Heart right ventricle (tissue), 16 donors: ENCODE measurements around the gene RPAP2. TPM values are rescaled to one million over a fixed set of nuclear protein-coding genes. Genes with fewer than 3 reads are reported as not detected.

Experiments
- ATAC-seq, 8 donors: fragments of 200-7000 bp; cut with Tn5 transposase; one replicate each; pipeline ENCODE4 v1.9.1; 2020; ENCODE audit warnings: mild to moderate bottlenecking in 8 of 8, moderate library complexity in 8 of 8, moderate number of reproducible peaks in 1 of 8
- DNase-seq, 2 donors: peaks; one replicate each; pipeline ENCODE4 v3.0.0-alpha.2; 2020
- H3K27ac ChIP-seq, 10 donors: fragments of 200-600 bp; sonication (generic) in 2 of 10; one replicate each; pipeline versions ENCODE4 v1.5.0 to v1.8.0; 2020 to 2022; ENCODE audit warnings: mild to moderate bottlenecking in 3 of 10
- H3K27me3 ChIP-seq, 7 donors: fragments of 200-600 bp; one replicate each; pipeline ENCODE4 v1.8.0; 2021 to 2022; ENCODE audit warnings: mild to moderate bottlenecking in 2 of 7
- H3K36me3 ChIP-seq, 9 donors: fragments of 200-600 bp; sonication (generic) in 1 of 9; one replicate each; pipeline versions ENCODE4 v1.5.0 to v1.8.0; 2020 to 2022; ENCODE audit warnings: mild to moderate bottlenecking in 2 of 9
- H3K4me1 ChIP-seq, 9 donors: fragments of 200-600 bp; sonication (generic) in 1 of 9; one replicate each; pipeline versions ENCODE4 v1.5.0 to v1.8.0; 2020 to 2022; ENCODE audit warnings: mild to moderate bottlenecking in 4 of 9
- H3K4me3 ChIP-seq, 10 donors: fragments of 200-600 bp; sonication (generic) in 2 of 10; one replicate each; pipeline versions ENCODE4 v1.5.0 to v1.8.0; 2020 to 2022; ENCODE audit warnings: mild to moderate bottlenecking in 7 of 10, moderate library complexity in 2 of 10
- H3K9me3 ChIP-seq, 11 donors: fragments of 200-600 bp in 10 of 11; sonication (generic) in 2 of 11; one replicate each; pipeline versions ENCODE4 v1.5.0 to v1.8.0; 2013 to 2022; ENCODE audit warnings: mild to moderate bottlenecking in 2 of 11, control low read depth in 1 of 11, moderate library complexity in 1 of 11
- WGBS, 2 donors: extraction: QIAGEN DNeasy Blood & Tissue Kit; methylation state at CpG; one replicate each; pipeline ENCODE4 v1.1.7; 2013; ENCODE audit warnings: inconsistent platforms in 1 of 2; 5-methylcytosine and 5-hydroxymethylcytosine counted together
- intact Hi-C, 10 donors: fragments of 100-400 bp; cut with DNase I; formaldehyde crosslinking; loops; one replicate each; pipeline versions ENCODE4 v1.11.1 to v1.14.2; 2022
- polyA plus RNA-seq, 2 donors: library from polyadenylated mRNA; stranded (reverse); fragments of 200-250 nt; gene quantifications; one replicate each; pipeline ENCODE4 v1.2.3, GENCODE V29; 2013
- total RNA-seq, 10 donors: library from RNA; stranded (reverse); fragmentation: NEBNext Ultra II Directional in 3 of 10; extraction: Animal tissue kit (Norgen Biotek cat#: 25700) in 3 of 10; gene quantifications; one replicate each; pipeline versions ENCODE4 v1.2.1 to v1.2.4, GENCODE V29; 2021 to 2023
- TF ChIP-seq, protein P1 (sequence below), 9 donors: fragments of 200-600 bp; sonication (generic) in 2 of 9; IDR thresholded peaks; one replicate each; pipeline versions ENCODE4 v1.5.0 to v1.8.0; 2021 to 2022; ENCODE audit warnings: antibody characterized with exemption in 9 of 9, mild to moderate bottlenecking in 5 of 9, moderate library complexity in 1 of 9
- donor health status: Arrhythmogenic right ventricular cardiomyopathy.
- donor health status: ischemic (EF 13 %, LVEDD 7.1; RV severe dilation, severe dysfunction).
- donor health status: healthy with polysubstance abuse.
- donor health status: DM: no; HTN: yes; CAD: no.
- donor health status: DM: no; HTN: no; CAD: no.
- donor health status: ischemic (EF 25% LVEDD 6.9; RV normal size, moderate dysfunction).
- donor health status: ischemic (EF 25% LVEDD 5.7; RV mildly dilated, moderate dysfunction).
- donor health status: healthy.
- donor health status: DM: yes; HTN: yes; CAD: no.
- donor health status: Ischemic cardiomyopathy.
- donor health status: ischemic (EF 35%, LVEDD 5.7; RV mildly dilated, moderate dysfunction).
- donor health status: nonischemic (EF 11% LVEDD 7.7; RV severe dilation, severe dysfunction).
- donor health status: DM: yes; HTN: yes; CAD: no.
- donor health status: PGD.
- donor health status: ischemic (EF 29% LVEDD 5.4; RV normal size, mild dysfunction).
- donor health status: nonischemic (EF 23%, LVEDD 6.1; RV moderate dilation, normal function).

RPAP2 gene
- total and polyA plus RNA-seq, 12 donors: 7.0 to 27.5 (median 23.8) TPM

DNA sequence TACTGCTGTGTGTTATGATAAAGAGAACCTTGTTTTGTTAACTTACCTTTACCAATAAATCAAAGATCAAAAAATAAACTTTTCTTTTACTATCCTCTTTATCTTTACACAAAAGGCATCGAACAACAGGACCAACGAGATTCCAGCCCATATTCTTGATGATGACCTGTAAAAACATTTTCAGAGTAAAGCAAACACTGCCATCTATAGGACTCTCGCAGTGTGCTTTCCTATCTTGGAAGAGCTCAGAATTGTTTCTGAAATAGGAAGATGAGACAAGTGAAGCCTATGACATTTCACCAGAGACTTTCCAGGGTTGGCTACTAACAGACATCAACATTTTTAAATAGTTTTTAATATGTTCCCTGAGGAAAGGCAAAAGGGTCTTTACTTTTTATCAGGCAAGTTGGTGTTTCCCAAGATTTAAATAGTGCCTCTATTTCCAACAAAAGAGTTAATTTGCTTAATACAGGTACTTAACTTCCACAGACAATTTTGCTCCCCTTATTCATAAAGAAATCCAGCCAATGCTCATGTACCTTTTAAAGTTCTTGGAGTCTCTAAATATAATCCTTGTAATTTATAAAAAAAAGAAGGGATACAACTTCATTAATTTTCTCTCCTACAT, 7.4 kb upstream of the RPAP2 start:
- TF ChIP-seq, protein P1, sequence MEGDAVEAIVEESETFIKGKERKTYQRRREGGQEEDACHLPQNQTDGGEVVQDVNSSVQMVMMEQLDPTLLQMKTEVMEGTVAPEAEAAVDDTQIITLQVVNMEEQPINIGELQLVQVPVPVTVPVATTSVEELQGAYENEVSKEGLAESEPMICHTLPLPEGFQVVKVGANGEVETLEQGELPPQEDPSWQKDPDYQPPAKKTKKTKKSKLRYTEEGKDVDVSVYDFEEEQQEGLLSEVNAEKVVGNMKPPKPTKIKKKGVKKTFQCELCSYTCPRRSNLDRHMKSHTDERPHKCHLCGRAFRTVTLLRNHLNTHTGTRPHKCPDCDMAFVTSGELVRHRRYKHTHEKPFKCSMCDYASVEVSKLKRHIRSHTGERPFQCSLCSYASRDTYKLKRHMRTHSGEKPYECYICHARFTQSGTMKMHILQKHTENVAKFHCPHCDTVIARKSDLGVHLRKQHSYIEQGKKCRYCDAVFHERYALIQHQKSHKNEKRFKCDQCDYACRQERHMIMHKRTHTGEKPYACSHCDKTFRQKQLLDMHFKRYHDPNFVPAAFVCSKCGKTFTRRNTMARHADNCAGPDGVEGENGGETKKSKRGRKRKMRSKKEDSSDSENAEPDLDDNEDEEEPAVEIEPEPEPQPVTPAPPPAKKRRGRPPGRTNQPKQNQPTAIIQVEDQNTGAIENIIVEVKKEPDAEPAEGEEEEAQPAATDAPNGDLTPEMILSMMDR (IDR thresholded peaks at IDR 0.05): peak; percentile 14 to 76 (median 64)
- Histone ChIP-seq H3K4me3 (no peak overlapping the region), H3K27me3 (no peaks in the 10 kb centered on the region), H3K4me1 (no peaks in the 10 kb centered on the region), H3K27ac (no peak overlapping the region), H3K36me3 (peaks cover 0 to 82% (median 16%) of the 10 kb centered on the region in 9 donors), H3K9me3 (no peaks in the 10 kb centered on the region)
- intact Hi-C loops: loop anchor here in 8 of 10 donors (5.0 to 10.0 kb wide), 6 partner anchors 294 to 787 kb away; partner anchors contain the start of gene CDC7 (in 3 of the 8)
- WGBS, 2 donors: 13 to 19% methylated on average over 3 of the region's 3 CpGs
- peak in 3 of 8 donors; percentile 42 to 56 (median 55) for ATAC-seq
- no peak for DNase-seq

DNA sequence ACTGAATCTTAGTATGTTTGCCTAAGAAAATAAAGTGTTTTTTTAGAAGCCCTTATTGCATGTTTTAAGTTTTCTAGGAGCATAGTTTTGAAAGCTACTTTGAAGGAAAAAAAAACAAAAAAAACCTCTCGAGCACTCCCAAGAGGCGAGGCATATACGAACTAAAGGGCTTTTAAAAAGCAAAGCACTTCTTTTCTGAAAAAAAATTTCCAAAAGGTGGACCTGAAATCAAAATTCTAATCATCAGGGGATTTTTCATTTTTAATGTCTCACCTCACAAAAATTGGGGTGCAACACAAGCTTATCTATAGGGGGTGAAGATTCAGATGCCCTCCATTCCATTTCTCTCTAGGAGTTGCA, 666 bp upstream of the RPAP2 start:
- WGBS, 2 donors: 14 to 17% methylated on average over 3 of the region's 3 CpGs
- H3K4me3 ChIP-seq: peak overlapping the region; percentile 65 to 93 (median 81)
- peaks cover 0 to 54% (median 0%) of the 10 kb centered on the region in 9 donors for H3K36me3 ChIP-seq
- TF ChIP-seq, protein P1 (IDR thresholded peaks at IDR 0.05): peak in 1 of 9 donors; percentile 7
- no peaks in the 10 kb centered on the region for H3K9me3 ChIP-seq
- ATAC-seq (peak in 2 of 8 donors; percentile 3 to 10), DNase-seq (no peak)
- H3K27me3 ChIP-seq: no peaks in the 10 kb centered on the region
- intact Hi-C loops: loop anchor here in 8 of 10 donors (2.0 to 10.0 kb wide), 5 partner anchors 303 to 893 kb away; partner anchors contain the start of genes CDC7 (in 3 of the 8) and HFM1 (in 1 of the 8)
- H3K4me1 ChIP-seq: peaks cover 0 to 29% (median 20%) of the 10 kb centered on the region in 9 donors
- H3K27ac ChIP-seq: peak overlapping the region; percentile 78 to 96 (median 94)

DNA sequence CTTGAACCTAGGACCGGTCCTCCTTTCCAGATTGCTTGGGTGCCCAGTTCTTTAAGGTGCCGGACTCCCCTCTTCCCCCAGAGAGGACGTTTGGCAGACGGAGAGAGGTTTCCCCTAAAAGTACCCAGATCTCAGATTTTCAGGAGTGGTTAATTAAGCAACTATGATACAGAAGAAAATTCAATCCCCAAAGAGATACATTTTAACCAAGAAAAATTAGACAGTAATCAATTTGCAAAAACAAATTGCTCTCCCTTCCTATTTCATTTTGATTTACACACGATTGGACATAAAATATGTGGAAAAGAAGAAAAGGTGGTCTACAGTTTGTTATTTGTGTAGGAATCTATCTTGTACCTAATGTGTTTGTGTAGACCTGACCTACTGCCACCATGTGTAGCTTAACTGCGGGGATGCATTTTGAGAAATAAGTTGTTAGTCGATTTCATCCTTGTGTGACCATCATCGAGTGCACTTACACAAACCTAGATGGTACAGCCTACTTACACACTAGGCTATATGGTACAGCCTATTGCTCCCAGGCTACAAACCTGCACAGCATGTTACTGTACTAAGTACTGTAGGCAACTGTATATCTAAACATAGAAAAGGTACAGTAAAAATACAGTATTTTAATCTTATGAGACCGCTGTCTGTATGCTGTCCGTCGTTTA, 755 bp downstream of the RPAP2 start:
- DNase-seq (no peak), ATAC-seq (no peak)
- H3K4me1 ChIP-seq: peaks cover 0 to 29% (median 20%) of the 10 kb centered on the region in 9 donors
- H3K27ac ChIP-seq: peak overlapping the region in 9 of 10 donors; percentile 89 to 96 (median 94)
- TF ChIP-seq, protein P1 (IDR thresholded peaks at IDR 0.05): no peak
- WGBS, 2 donors: 46 to 51% methylated on average over 11 of the region's 11 CpGs
- H3K4me3 ChIP-seq: peak overlapping the region; percentile 65 to 93 (median 81)
- peaks cover 0 to 54% (median 9%) of the 10 kb centered on the region in 9 donors for H3K36me3 ChIP-seq
- H3K9me3 ChIP-seq: no peaks in the 10 kb centered on the region
- intact Hi-C loops: loop anchor here in 8 of 10 donors (2.0 to 10.0 kb wide), 6 partner anchors 305 to 895 kb away; partner anchors contain the start of genes CDC7 (in 3 of the 8) and HFM1 (in 1 of the 8)
- no peaks in the 10 kb centered on the region for H3K27me3 ChIP-seq

DNA sequence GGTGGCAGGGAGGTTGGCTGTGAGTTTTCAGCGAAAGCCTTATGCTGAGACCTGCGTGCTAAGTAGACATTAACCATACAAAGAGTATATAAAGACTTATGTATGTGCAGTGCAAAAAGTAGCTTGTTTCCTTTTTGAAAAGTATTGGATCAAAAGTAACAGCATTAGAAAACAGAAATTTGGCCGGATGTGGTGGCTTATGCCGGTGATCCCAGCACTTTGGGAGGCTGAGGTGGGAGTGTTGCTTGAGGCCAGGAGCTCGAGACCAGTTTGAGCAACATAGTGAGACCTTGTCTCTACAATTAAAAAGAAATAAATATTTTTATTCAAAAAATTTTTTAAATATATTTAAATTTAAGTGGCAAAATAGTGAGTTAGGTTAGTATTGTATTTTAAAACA, 2.2 kb downstream of the RPAP2 start:
- intact Hi-C loops: loop anchor here in 2 of 10 donors (10.0 kb wide), 1 partner anchor 514 kb away; no protein-coding TSS in a partner anchor
- Histone ChIP-seq H3K9me3 (no peaks in the 10 kb centered on the region), H3K4me3 (no peak overlapping the region), H3K27me3 (no peaks in the 10 kb centered on the region), H3K4me1 (peaks cover 0 to 29% (median 20%) of the 10 kb centered on the region in 9 donors), H3K27ac (no peak overlapping the region), H3K36me3 (peaks cover 0 to 56% (median 17%) of the 10 kb centered on the region in 9 donors)
- no peak for DNase-seq
- WGBS, 2 donors: 93 to 94% methylated on average over 5 of the region's 5 CpGs
- TF ChIP-seq, protein P1 (IDR thresholded peaks at IDR 0.05): no peak
- ATAC-seq: no peak
